ENCODE results near the gene CD226.
A peak's percentile ranks its signal among the peaks of the same experiment; 100 is the strongest.
"Not testable (repeated sequence)": the region's sequence is repeated elsewhere in the genome, so short reads cannot be mapped to it uniquely, and the experiment has no call there.

The CD226 gene

DNA sequence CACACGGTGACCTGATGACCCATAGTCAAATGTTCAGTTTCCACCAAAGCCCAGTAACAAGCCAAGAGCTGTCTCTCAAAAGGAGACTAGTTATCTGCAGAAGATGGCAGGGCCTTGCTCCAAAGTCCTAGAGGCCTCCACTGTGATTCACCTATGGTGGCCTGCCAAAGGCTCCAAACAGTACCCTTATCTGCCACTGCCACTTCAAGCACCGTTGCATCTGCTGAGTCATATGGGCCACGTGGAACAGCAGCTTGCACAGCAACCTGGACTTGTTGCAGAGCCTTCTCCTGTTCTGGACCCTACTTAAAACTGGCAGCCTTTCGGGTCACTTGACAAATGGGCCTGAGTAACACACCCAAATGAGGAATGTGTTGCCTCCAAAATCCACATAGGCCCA is 27.6 kb upstream of the CD226 start:
- not testable (repeated sequence) for H3K27me3 Mint-ChIP-seq; H3K27ac Mint-ChIP-seq; H3K4me1 Mint-ChIP-seq (ENCODE audit: low read depth in 2 of 2); H3K4me3 Mint-ChIP-seq; H3K36me3 Mint-ChIP-seq (ENCODE audit: insufficient read depth); H3K9me3 Mint-ChIP-seq; ATAC-seq (replicated peaks); DNase-seq

DNA sequence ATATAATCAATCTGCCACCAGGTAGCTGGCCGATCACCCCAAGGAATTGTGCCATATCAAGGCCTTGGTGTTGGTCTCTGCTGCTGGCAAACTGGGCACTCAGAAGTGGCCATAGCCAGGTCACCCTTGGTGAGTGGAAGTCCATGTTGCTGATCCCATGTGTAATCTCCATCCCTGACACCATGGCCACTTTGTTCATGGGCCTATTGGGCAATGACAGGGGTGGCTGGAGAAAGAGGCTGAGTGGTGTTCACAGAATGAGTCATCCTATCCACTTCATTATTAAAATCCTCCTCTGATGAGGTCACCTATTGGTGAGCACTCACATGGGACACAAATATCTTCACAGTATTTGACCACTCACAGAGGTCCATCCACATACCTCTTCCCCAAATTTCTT is 26.7 kb upstream of the CD226 start:
- Mint-ChIP-seq H3K4me3 (no peak overlapping the region), H3K27me3 (no peaks in the 10 kb centered on the region), H3K36me3 (ENCODE audit: insufficient read depth) (no peaks in the 10 kb centered on the region), H3K4me1 (ENCODE audit: low read depth in 2 of 2) (no peaks in the 10 kb centered on the region), H3K27ac (no peak overlapping the region), H3K9me3 (peaks cover 0 to 5% of the 10 kb centered on the region in 2 donors)
- ATAC-seq (replicated peaks): no peak
- DNase-seq: no peak

DNA sequence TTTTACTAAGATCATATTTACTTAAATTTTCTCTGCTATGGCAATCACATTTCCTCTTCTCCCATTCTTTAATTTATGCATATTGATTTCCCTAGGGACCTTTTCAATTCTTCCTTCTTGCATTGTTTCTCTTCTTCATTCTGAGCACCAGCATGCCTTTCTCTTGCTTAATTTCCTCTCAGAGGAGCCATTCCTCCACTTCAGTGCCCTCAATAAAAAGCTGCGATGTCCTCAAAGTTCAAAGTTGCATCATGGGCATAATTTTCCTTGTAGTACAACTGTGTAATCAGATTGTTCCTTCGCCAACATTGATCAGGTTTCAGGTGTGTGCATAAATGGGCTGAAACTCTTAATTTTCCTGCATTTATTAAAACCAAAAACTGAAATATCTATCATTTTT is 21.8 kb upstream of the CD226 start:
- Mint-ChIP-seq H3K9me3 (no peaks in the 10 kb centered on the region), H3K27me3 (no peaks in the 10 kb centered on the region), H3K4me1 (ENCODE audit: low read depth in 2 of 2) (peaks cover 0 to 7% of the 10 kb centered on the region in 2 donors), H3K4me3 (no peak overlapping the region), H3K27ac (no peak overlapping the region), H3K36me3 (ENCODE audit: insufficient read depth) (no peaks in the 10 kb centered on the region)
- DNase-seq: no peak
- ATAC-seq (replicated peaks): no peak

GRCh38 chr18:69968039-69968438 is 20.4 kb upstream of the CD226 start:
- Mint-ChIP-seq H3K36me3 (ENCODE audit: insufficient read depth) (no peaks in the 10 kb centered on the region), H3K9me3 (no peaks in the 10 kb centered on the region), H3K4me1 (ENCODE audit: low read depth in 2 of 2) (peaks cover 0 to 7% of the 10 kb centered on the region in 2 donors), H3K27ac (peak overlapping the region in 1 of 2 donors; percentile 70), H3K4me3 (no peak overlapping the region), H3K27me3 (no peaks in the 10 kb centered on the region)
- ATAC-seq (replicated peaks) (peak; percentile 77), DNase-seq (no peak)

DNA sequence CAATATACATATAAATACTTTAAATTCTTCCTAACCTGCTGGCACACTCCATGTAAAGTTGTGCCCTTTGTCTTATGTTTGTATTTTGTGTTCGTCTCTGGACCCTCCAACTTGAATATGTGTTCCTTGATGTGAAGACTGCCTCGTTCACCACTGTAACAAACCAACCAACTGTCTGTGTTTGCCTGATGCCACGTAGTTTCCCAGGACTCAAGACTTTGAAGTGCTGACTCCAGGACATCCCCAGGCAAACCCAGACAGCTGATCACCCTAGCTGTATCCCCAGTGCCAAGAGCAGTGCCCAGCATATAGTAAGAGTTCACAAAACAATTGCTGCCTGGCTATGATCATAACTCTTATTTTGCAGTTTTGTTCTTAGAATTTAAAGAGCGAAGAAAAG is 15.5 kb upstream of the CD226 start:
- Mint-ChIP-seq H3K27me3 (no peaks in the 10 kb centered on the region), H3K4me3 (no peak overlapping the region), H3K27ac (no peak overlapping the region), H3K9me3 (no peaks in the 10 kb centered on the region), H3K36me3 (ENCODE audit: insufficient read depth) (no peaks in the 10 kb centered on the region), H3K4me1 (ENCODE audit: low read depth in 2 of 2) (peaks cover 10 to 16% of the 10 kb centered on the region in 2 donors)
- ATAC-seq (replicated peaks) (no peak), DNase-seq (no peak)

DNA sequence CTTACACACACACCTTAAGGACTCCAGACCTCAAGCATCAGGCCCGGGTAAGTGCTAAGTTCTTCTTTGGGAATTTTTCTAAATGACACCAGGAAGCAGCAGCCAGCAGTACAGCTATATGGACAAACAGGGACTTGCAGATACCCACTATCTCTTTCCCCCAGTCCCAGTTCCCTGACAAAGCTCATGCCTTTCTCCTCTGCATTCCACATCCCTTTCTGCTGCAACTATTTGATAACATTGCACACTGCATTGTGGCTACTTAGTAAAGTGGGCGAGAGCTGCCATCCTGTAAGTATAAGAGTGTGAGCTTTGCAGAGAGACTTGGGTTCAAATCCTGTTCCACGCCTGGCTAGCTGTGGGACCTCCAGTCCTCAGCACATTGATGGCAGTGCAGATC is 14.0 kb upstream of the CD226 start:
- H3K4me1 Mint-ChIP-seq (ENCODE audit: low read depth in 2 of 2): peaks cover 10 to 18% of the 10 kb centered on the region in 2 donors
- H3K36me3 Mint-ChIP-seq (ENCODE audit: insufficient read depth): peaks cover 3% of the 10 kb centered on the region
- no peaks in the 10 kb centered on the region for H3K9me3 Mint-ChIP-seq
- DNase-seq (no peak), ATAC-seq (replicated peaks) (no peak)
- no peak overlapping the region for H3K27ac Mint-ChIP-seq
- no peaks in the 10 kb centered on the region for H3K27me3 Mint-ChIP-seq
- no peak overlapping the region for H3K4me3 Mint-ChIP-seq

DNA sequence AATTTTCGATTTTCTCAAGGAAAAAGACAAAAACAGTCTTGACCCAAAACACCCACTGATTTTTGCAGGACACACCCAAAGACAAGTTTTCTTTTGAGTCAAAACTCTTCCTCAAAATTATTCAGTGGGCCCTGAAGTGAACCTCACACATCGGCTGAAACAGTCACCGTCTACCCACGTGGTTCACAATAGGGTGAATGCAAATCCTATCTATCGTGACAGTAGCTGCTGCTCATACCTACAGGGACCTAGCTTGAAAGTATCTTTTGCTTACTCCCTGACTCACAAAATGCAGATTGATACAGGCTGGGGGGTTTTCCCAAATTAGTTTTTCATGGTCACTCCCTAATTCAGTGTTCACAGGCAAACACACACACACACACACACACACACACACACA is 10.7 kb upstream of the CD226 start:
- ATAC-seq (replicated peaks) (peak; percentile 16), DNase-seq (no peak)
- Mint-ChIP-seq H3K4me1 (ENCODE audit: low read depth in 2 of 2) (peaks cover 10 to 21% of the 10 kb centered on the region in 2 donors), H3K4me3 (peak overlapping the region in 1 of 2 donors; percentile 35), H3K9me3 (no peaks in the 10 kb centered on the region), H3K27ac (peak overlapping the region in 1 of 2 donors; percentile 16), H3K36me3 (ENCODE audit: insufficient read depth) (peaks cover 3% of the 10 kb centered on the region), H3K27me3 (no peaks in the 10 kb centered on the region)

DNA sequence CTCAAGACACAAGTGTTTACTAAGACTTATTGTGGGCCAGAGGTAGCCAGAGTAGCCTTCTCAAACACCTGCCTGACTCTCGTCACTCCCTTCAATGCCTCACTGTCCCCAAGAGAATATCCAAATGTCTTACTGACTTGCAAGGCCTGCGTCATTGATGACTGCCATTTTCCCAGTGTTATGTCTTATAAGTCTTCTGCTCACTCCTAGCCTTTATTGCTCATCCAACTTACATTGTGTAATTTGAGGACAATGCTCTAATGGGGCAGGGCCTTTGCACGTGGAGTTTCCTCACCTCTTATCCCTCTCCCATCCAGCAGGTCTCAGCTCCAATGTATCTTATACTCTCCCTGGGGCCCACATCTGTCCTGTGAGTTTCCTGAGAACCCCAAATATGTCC is 10.1 kb upstream of the CD226 start:
- Mint-ChIP-seq H3K4me1 (ENCODE audit: low read depth in 2 of 2) (peaks cover 10 to 21% of the 10 kb centered on the region in 2 donors), H3K4me3 (peak overlapping the region in 1 of 2 donors; percentile 35), H3K36me3 (ENCODE audit: insufficient read depth) (peaks cover 3% of the 10 kb centered on the region), H3K9me3 (no peaks in the 10 kb centered on the region), H3K27ac (peak overlapping the region in 1 of 2 donors; percentile 16), H3K27me3 (no peaks in the 10 kb centered on the region)
- no peak for ATAC-seq (replicated peaks)
- no peak for DNase-seq

GRCh38 chr18:69956665-69957620 is 9.3 kb upstream of the CD226 start:
- Mint-ChIP-seq H3K4me3 (no peak overlapping the region), H3K9me3 (no peaks in the 10 kb centered on the region), H3K36me3 (ENCODE audit: insufficient read depth) (peaks cover 3% of the 10 kb centered on the region), H3K4me1 (ENCODE audit: low read depth in 2 of 2) (peaks cover 10 to 21% of the 10 kb centered on the region in 2 donors), H3K27ac (no peak overlapping the region), H3K27me3 (no peaks in the 10 kb centered on the region)
- DNase-seq (no peak), ATAC-seq (replicated peaks) (peak; percentile 35)

- no peaks in the 10 kb centered on the region for H3K27me3 Mint-ChIP-seq
- no peak overlapping the region for H3K4me3 Mint-ChIP-seq
- peaks cover 10 to 25% of the 10 kb centered on the region in 2 donors for H3K4me1 Mint-ChIP-seq (ENCODE audit: low read depth in 2 of 2)
- H3K9me3 Mint-ChIP-seq: no peaks in the 10 kb centered on the region
- ATAC-seq (replicated peaks): peak; percentile 53
- H3K36me3 Mint-ChIP-seq (ENCODE audit: insufficient read depth): peaks cover 3% of the 10 kb centered on the region
- no peak for DNase-seq
- H3K27ac Mint-ChIP-seq: no peak overlapping the region
Measured at GRCh38 chr18:69956057-69956456, 8.4 kb upstream of the CD226 start.

DNA sequence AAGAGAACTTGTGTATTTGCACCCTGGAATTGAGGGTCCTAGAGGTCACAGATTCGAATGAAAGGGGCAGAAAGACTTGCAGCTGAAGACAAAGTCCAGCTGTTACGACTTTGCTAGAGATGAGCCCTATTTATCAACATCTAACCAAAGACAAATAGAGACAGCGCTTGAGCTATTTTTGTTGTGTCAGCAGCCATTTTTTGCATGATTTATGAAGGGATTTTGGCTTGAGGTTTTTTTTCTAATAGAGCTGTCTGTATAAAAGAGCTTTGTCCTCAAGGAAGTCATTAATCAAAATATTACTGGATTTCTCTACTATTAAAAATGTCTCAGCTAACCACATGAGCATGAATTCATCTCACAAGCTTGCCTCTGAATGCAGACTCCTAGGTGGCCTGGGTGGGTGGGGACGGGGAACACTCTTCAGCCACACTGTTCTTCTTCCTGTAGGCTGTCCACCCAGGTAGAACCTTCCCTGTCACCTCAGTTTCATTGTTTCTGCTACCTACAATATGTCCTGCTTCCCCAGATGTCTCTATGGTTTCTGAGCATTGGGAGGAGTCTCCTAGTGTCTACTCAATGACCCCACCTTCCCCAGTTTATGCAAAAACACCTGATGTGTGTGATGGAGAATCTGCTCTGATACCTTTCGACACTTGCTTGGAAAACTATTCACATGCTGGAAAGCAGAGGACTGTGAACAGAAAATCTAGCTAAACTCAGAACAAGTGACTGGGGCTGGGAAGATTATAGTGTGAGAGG is 7.2 kb upstream of the CD226 start:
- H3K4me3 Mint-ChIP-seq: peak overlapping the region; percentile 37 to 51
- H3K27ac Mint-ChIP-seq: peak overlapping the region in 1 of 2 donors; percentile 36
- peak; percentile 18 for ATAC-seq (replicated peaks)

DNA sequence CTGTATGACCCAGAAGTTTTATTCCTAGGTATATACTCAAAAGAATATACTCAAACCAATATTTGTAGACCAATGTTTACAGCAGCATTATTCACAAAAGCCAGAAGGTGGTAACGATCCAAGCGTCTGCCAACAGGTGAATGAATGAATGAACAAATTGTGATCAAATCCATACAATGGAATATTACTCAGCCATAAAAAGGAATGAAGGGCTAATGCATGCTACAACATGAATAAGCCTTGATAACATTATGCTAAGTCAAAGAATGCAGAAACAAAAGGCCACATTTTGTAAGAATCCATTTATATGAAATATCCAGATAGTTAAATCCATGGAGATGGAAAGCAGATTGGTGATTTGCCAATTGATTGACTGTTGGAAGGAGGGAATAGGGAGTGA is 5.5 kb upstream of the CD226 start:
- H3K27ac Mint-ChIP-seq: no peak overlapping the region
- H3K27me3 Mint-ChIP-seq: no peaks in the 10 kb centered on the region
- peaks cover 2 to 16% of the 10 kb centered on the region in 2 donors for H3K4me1 Mint-ChIP-seq (ENCODE audit: low read depth in 2 of 2)
- peak overlapping the region in 1 of 2 donors; percentile 28 for H3K4me3 Mint-ChIP-seq
- peaks cover 3% of the 10 kb centered on the region for H3K36me3 Mint-ChIP-seq (ENCODE audit: insufficient read depth)
- no peak for DNase-seq
- no peak for ATAC-seq (replicated peaks)
- no peaks in the 10 kb centered on the region for H3K9me3 Mint-ChIP-seq

More for the DNA sequence above, 7.2 kb upstream of the CD226 start:
- H3K9me3 Mint-ChIP-seq: no peaks in the 10 kb centered on the region
- no peak for DNase-seq
- peaks cover 10 to 25% of the 10 kb centered on the region in 2 donors for H3K4me1 Mint-ChIP-seq (ENCODE audit: low read depth in 2 of 2)
- H3K27me3 Mint-ChIP-seq: no peaks in the 10 kb centered on the region
- peaks cover 3% of the 10 kb centered on the region for H3K36me3 Mint-ChIP-seq (ENCODE audit: insufficient read depth)

- Mint-ChIP-seq H3K9me3 (no peaks in the 10 kb centered on the region), H3K4me1 (ENCODE audit: low read depth in 2 of 2) (peaks cover 21 to 22% of the 10 kb centered on the region in 2 donors), H3K27me3 (no peaks in the 10 kb centered on the region), H3K4me3 (no peak overlapping the region), H3K27ac (no peak overlapping the region), H3K36me3 (ENCODE audit: insufficient read depth) (peaks cover 9% of the 10 kb centered on the region)
- DNase-seq (no peak), ATAC-seq (replicated peaks) (no peak)
Measured at GRCh38 chr18:69951182-69951581, 3.5 kb upstream of the CD226 start.
